GM21360 (cell line): ENCODE data around the gene ZBTB42.
"Not testable (repeated sequence)": the region's sequence is repeated elsewhere in the genome, so short reads cannot be mapped to it uniquely, and the experiment has no call there.

Experiments used
- ATAC-seq: cut with Tn5 transposase; IDR thresholded peaks from one replicate; pipeline ENCODE4 v1.9.1; 2021; ENCODE audit warnings: mild to moderate bottlenecking, moderate library complexity; ENCODE audit not compliant: unreplicated experiment

The ZBTB42 gene

GRCh38 chr14:104830781-104831180 lies 29.9 kb downstream of the ZBTB42 start:
- ATAC-seq = no peak

GRCh38 chr14:104836171-104836935 lies 35.5 kb downstream of the ZBTB42 start:
- not testable (repeated sequence) for ATAC-seq

- no peak for ATAC-seq
Observed at GRCh38 chr14:104841730-104842129, 40.8 kb downstream of the ZBTB42 start.

- no peak for ATAC-seq
Observed at GRCh38 chr14:104843006-104843405, 42.1 kb downstream of the ZBTB42 start.

- no peak for ATAC-seq
Observed at GRCh38 chr14:104843442-104844305, 42.8 kb downstream of the ZBTB42 start.

GRCh38 chr14:104844306-104845032 lies 43.6 kb downstream of the ZBTB42 start:
- ATAC-seq = no peak

- ATAC-seq = no peak
Observed at GRCh38 chr14:104845033-104845666, 44.2 kb downstream of the ZBTB42 start.

GRCh38 chr14:104845834-104846441 lies 45.0 kb downstream of the ZBTB42 start:
- no peak for ATAC-seq

- ATAC-seq = no peak
Observed at GRCh38 chr14:104852280-104852663, 51.4 kb downstream of the ZBTB42 start.
